Measurements from ENCODE around the gene GPX5.

Gene GPX5

DNA sequence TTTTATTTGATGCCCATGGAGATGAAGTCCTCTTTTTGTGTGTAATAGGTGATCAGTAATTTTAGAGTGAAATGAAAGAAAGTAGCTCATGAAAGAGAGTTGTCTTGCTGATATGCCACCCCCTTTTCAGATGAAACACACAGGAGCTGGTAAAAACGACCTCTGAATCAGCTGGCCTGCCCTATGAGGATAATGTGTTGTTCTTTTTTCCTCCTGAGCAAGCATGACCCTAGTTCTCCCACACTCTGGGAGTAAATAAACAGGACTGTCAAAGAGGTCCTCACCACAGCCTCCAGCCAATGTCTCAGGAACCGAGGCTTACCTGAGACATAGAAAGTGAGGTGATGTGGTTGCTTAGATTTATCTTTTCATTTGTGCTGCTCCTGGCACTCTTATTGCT lies 29.5 kb downstream of the GPX5 start:
- WGBS (ENCODE audit: insufficient coverage, insufficient read length): no CpG with 5 or more reads among the region's 2 CpGs
- Histone ChIP-seq H3K36me3 (ENCODE audit: control insufficient read depth, insufficient read depth, low read length) (no peaks in the 10 kb centered on the region; the same call in 1 of the 2 replicates), H3K4me1 (ENCODE audit: control insufficient read depth, insufficient read depth, low read length) (peaks cover 4% of the 10 kb centered on the region; the same call in 1 of the 2 replicates), H3K4me3 (ENCODE audit: low read length) (no peak overlapping the region), H3K9me3 (ENCODE audit: control insufficient read depth, insufficient read depth, low read length) (no peaks in the 10 kb centered on the region), H3K27ac (ENCODE audit: low read length) (no peak overlapping the region), H3K27me3 (ENCODE audit: control insufficient read depth, insufficient read depth, low read length) (no peaks in the 10 kb centered on the region)
- DNase-seq (ENCODE audit: low read depth, low spot score): no peak

DNA sequence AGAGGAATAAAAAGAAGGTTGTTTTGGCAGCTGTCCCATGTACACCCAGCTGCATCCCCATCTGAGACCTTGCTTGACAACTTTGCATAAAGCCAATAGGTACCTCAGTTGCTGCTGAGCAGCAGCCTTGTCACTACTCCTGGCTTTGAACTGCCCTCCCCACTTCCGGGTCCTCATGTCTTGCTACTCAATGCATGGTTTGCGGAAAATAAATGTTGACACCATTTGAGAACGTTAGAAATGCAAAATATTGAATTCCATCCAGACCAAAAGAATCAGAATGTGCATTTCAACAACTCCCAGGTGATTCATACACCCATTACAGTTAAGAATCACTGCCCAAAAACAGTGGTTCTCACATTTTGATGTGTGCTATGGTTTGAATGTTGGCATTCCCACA lies 32.9 kb downstream of the GPX5 start:
- Histone ChIP-seq H3K27ac (ENCODE audit: low read length) (no peak overlapping the region), H3K4me3 (ENCODE audit: low read length) (no peak overlapping the region), H3K4me1 (ENCODE audit: control insufficient read depth, insufficient read depth, low read length) (peaks cover 4% of the 10 kb centered on the region; the same call in 1 of the 2 replicates), H3K27me3 (ENCODE audit: control insufficient read depth, insufficient read depth, low read length) (no peaks in the 10 kb centered on the region), H3K9me3 (ENCODE audit: control insufficient read depth, insufficient read depth, low read length) (no peaks in the 10 kb centered on the region), H3K36me3 (ENCODE audit: control insufficient read depth, insufficient read depth, low read length) (no peaks in the 10 kb centered on the region; the same call in 1 of the 2 replicates)
- no peak for DNase-seq (ENCODE audit: low read depth, low spot score)
- no CpG with 5 or more reads among the region's 3 CpGs for WGBS (ENCODE audit: insufficient coverage, insufficient read length)

DNA sequence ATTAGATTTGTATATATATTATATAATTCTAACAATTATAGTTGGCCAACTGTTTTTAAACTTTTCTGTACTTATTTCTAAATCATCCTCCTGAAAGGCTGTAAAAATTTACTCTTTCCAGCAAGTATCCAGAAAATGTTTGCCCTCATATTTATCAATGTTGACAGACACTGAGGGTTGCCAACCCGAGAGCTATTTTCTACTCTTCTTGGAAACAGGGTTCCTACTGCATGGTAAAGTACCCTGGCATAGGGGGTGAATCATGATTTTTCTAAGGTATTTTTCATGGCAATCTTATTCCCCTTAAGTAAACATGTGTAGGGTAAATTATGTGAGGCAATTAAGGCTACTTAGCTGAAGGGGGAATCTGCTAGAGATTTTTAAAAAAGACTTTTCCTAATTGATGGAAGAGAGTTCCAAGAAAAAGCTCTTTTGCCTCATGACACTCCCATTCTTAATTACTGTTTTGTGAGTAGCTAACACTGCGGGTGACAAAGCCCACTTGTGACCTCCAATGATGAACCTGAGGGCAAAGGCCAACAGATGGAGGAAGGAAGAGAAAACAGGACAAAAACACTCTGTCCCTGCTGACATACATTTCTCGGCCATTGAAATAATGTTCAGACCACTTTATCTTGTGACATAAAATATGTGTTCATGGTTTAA lies 37.9 kb downstream of the GPX5 start:
- no peaks in the 10 kb centered on the region for H3K36me3 ChIP-seq (ENCODE audit: control insufficient read depth, insufficient read depth, low read length)
- no CpG with 5 or more reads among the region's 3 CpGs for WGBS (ENCODE audit: insufficient coverage, insufficient read length)
- H3K9me3 ChIP-seq (ENCODE audit: control insufficient read depth, insufficient read depth, low read length): no peaks in the 10 kb centered on the region
- DNase-seq (ENCODE audit: low read depth, low spot score): no peak
- H3K4me3 ChIP-seq (ENCODE audit: low read length): no peak overlapping the region
- no peaks in the 10 kb centered on the region for H3K4me1 ChIP-seq (ENCODE audit: control insufficient read depth, insufficient read depth, low read length)
- H3K27me3 ChIP-seq (ENCODE audit: control insufficient read depth, insufficient read depth, low read length): no peaks in the 10 kb centered on the region
- H3K27ac ChIP-seq (ENCODE audit: low read length): no peak overlapping the region

DNA sequence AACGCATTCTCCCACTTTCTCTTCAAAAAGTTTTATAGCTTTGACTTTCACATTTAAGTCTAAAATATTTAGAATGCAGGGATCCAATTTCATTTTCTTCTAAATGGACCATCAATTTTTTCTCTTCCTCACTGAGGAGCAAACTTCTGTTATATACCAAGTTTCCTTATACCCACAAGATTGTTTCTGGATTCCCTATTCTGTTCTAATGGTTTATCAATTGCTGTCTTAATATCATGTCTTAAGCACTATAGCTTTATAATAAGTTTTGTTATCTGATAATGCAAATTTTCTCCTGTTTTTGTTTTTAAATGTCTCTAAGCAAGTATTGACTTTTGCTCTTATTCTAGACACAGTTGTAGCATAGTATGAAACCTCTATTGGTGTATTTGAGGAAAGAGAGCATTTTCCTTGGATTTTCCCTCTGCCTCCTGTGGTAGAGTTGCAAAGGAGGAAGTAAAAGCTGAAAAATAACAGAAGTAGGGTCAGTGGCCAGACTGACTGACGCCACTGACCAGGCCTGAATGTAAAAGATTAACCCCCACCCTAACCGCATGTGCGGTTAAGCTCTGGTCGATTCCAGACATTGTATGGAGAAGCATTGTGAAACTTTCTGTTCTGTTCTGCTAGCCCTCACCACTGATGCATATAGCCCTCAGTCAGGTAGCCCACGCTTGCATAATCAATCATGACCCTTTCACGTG lies 40.3 kb downstream of the GPX5 start:
- no CpG with 5 or more reads among the region's 7 CpGs for WGBS (ENCODE audit: insufficient coverage, insufficient read length)

DNA sequence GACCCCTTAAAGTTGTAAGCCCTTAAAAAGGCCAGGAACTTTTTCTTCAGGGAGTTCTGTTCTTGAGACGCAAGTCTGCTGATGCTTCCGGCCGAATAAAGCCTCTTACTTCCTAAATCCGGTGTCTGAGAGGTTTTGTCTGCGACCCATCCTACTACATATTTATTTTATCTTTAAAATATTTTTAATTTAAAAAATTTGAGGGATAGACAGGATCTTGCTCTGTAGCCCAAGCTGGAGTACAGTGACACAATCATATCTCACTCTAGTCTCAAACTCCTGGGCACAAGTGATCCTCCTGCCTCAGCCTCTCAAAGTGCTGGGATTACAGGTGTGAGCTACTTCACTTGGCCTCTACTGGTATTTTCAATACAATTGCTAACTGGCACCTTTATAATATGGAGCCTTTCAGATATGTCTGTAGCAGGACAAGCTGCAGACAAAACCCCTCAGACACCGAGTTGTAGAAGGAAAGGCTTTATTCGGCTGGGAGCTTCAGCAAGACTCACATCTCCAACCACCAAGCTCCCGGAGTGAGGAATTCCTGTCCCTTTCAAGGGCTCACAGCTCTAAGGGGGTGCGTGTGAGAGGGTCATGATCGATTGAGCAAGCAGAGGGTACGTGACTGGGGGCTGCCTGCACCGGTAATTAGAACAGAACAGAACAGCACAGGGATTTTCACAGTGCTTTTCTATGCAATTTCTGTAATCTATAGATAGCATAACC lies 41.0 kb downstream of the GPX5 start:
- H3K27ac ChIP-seq (ENCODE audit: low read length): no peak overlapping the region
- H3K36me3 ChIP-seq (ENCODE audit: control insufficient read depth, insufficient read depth, low read length): no peaks in the 10 kb centered on the region
- WGBS (ENCODE audit: insufficient coverage, insufficient read length): no CpG with 5 or more reads among the region's 12 CpGs
- no peak overlapping the region for H3K4me3 ChIP-seq (ENCODE audit: low read length)
- no peaks in the 10 kb centered on the region for H3K9me3 ChIP-seq (ENCODE audit: control insufficient read depth, insufficient read depth, low read length)
- H3K4me1 ChIP-seq (ENCODE audit: control insufficient read depth, insufficient read depth, low read length): no peaks in the 10 kb centered on the region
- no peak for DNase-seq (ENCODE audit: low read depth, low spot score)
- H3K27me3 ChIP-seq (ENCODE audit: control insufficient read depth, insufficient read depth, low read length): no peaks in the 10 kb centered on the region

More for the DNA sequence above, 40.3 kb downstream of the GPX5 start:
- H3K4me3 ChIP-seq (ENCODE audit: low read length): no peak overlapping the region
- no peaks in the 10 kb centered on the region for H3K27me3 ChIP-seq (ENCODE audit: control insufficient read depth, insufficient read depth, low read length)
- H3K36me3 ChIP-seq (ENCODE audit: control insufficient read depth, insufficient read depth, low read length): no peaks in the 10 kb centered on the region
- no peaks in the 10 kb centered on the region for H3K9me3 ChIP-seq (ENCODE audit: control insufficient read depth, insufficient read depth, low read length)
- no peak for DNase-seq (ENCODE audit: low read depth, low spot score)
- no peaks in the 10 kb centered on the region for H3K4me1 ChIP-seq (ENCODE audit: control insufficient read depth, insufficient read depth, low read length)
- no peak overlapping the region for H3K27ac ChIP-seq (ENCODE audit: low read length)

DNA sequence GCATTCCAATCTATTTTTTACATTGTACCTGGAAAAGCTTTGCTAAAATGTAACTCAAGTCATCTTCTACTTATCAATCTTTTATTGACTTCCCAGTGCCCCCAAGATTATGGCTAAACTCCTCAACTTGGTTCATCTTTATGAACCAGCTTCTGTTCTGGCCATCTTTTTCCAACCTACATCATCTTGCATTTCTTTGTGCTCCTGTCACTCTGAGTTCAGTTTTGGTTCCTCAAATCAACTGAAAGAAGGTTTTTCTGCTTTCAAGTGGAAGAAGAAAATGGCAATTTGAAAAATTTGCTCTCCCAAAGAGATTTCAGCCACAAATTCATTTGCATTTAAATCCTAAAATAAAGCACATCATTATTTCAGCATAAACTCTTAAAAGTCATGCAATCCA lies 41.8 kb downstream of the GPX5 start:
- no peak for DNase-seq (ENCODE audit: low read depth, low spot score)
- Histone ChIP-seq H3K4me3 (ENCODE audit: low read length) (no peak overlapping the region), H3K27me3 (ENCODE audit: control insufficient read depth, insufficient read depth, low read length) (no peaks in the 10 kb centered on the region), H3K27ac (ENCODE audit: low read length) (no peak overlapping the region), H3K36me3 (ENCODE audit: control insufficient read depth, insufficient read depth, low read length) (no peaks in the 10 kb centered on the region), H3K9me3 (ENCODE audit: control insufficient read depth, insufficient read depth, low read length) (no peaks in the 10 kb centered on the region), H3K4me1 (ENCODE audit: control insufficient read depth, insufficient read depth, low read length) (no peaks in the 10 kb centered on the region)

DNA sequence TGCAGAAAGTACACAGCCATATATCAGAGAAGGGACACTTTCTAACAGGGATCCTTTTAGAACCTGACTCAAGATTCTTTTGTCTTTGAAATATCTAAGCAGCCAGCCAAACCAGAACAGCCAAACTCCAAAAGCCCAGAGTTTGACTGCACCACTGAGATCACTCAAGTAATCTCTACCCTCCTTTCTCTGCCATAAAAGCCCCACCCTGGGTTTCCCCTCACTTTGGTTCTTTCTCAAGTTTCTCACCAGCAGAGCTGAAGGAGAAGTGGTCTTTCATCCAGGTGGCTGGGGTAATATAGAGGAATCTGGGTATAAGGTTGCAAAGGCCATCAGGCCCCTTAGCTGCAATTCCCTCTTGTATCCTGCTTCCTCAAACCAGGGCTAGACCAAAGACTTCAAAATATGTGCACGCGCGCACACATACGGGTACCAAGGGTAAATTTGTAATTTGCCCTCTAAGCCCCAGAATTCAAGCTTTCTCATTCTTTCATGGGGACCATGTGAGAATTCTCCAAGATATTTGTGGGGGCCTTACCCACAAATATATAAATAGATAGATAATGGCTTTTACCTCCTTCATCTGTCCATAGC lies 42.9 kb downstream of the GPX5 start:
- H3K27me3 ChIP-seq (ENCODE audit: control insufficient read depth, insufficient read depth, low read length): no peaks in the 10 kb centered on the region
- DNase-seq (ENCODE audit: low read depth, low spot score): no peak

DNA sequence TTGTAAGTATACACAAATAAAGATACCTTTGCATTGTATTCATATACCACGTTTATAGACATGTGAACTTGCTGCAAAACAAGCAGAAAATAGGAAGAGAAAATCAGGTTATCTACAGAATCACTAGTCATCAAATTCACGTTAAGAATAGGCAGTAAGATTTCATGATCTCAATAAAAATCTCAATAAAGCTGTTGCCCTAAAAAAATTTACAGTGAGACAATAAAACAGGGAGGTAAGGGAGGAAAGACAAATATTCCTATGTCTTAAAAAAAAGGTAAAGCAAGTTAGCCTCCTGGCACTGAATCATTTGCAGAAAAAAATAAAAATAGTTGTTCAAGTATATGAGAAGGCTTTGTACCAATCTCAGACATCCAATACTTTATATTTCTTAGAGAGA lies 44.1 kb downstream of the GPX5 start:
- Histone ChIP-seq H3K9me3 (ENCODE audit: control insufficient read depth, insufficient read depth, low read length) (no peaks in the 10 kb centered on the region), H3K4me3 (ENCODE audit: low read length) (no peak overlapping the region), H3K36me3 (ENCODE audit: control insufficient read depth, insufficient read depth, low read length) (no peaks in the 10 kb centered on the region), H3K4me1 (ENCODE audit: control insufficient read depth, insufficient read depth, low read length) (no peaks in the 10 kb centered on the region), H3K27me3 (ENCODE audit: control insufficient read depth, insufficient read depth, low read length) (no peaks in the 10 kb centered on the region), H3K27ac (ENCODE audit: low read length) (no peak overlapping the region)
- WGBS (ENCODE audit: insufficient coverage, insufficient read length): no CpG with 5 or more reads among the region's 2 CpGs
- no peak for DNase-seq (ENCODE audit: low read depth, low spot score)

More for the DNA sequence above, 42.9 kb downstream of the GPX5 start:
- H3K4me1 ChIP-seq (ENCODE audit: control insufficient read depth, insufficient read depth, low read length): no peaks in the 10 kb centered on the region
- no peaks in the 10 kb centered on the region for H3K9me3 ChIP-seq (ENCODE audit: control insufficient read depth, insufficient read depth, low read length)
- H3K36me3 ChIP-seq (ENCODE audit: control insufficient read depth, insufficient read depth, low read length): no peaks in the 10 kb centered on the region
- no peak overlapping the region for H3K27ac ChIP-seq (ENCODE audit: low read length)
- no peak overlapping the region for H3K4me3 ChIP-seq (ENCODE audit: low read length)
- no CpG with 5 or more reads among the region's 4 CpGs for WGBS (ENCODE audit: insufficient coverage, insufficient read length)

DNA sequence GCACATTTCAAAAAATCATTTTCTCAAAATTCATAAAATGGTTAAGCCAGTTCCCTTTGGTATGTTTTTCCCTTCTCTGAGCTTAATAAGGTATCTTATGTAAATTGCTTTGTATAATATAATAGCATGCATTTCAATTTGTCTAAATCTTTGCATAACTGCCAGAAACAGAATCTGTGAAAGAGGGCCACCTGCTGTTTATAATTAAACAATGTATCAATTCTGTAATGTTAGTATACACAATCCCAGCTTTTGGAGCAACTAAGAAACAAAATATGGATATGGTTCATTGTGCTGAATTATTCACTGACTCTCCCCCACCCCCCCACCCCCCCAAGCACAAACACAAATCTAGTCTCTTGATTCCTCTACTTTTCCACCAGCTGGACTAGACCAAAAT lies 54.8 kb downstream of the GPX5 start:
- Histone ChIP-seq H3K36me3 (ENCODE audit: control insufficient read depth, insufficient read depth, low read length) (no peaks in the 10 kb centered on the region), H3K9me3 (ENCODE audit: control insufficient read depth, insufficient read depth, low read length) (no peaks in the 10 kb centered on the region), H3K4me3 (ENCODE audit: low read length) (no peak overlapping the region), H3K27ac (ENCODE audit: low read length) (no peak overlapping the region), H3K27me3 (ENCODE audit: control insufficient read depth, insufficient read depth, low read length) (no peaks in the 10 kb centered on the region), H3K4me1 (ENCODE audit: control insufficient read depth, insufficient read depth, low read length) (no peaks in the 10 kb centered on the region)
- DNase-seq (ENCODE audit: low read depth, low spot score): no peak

DNA sequence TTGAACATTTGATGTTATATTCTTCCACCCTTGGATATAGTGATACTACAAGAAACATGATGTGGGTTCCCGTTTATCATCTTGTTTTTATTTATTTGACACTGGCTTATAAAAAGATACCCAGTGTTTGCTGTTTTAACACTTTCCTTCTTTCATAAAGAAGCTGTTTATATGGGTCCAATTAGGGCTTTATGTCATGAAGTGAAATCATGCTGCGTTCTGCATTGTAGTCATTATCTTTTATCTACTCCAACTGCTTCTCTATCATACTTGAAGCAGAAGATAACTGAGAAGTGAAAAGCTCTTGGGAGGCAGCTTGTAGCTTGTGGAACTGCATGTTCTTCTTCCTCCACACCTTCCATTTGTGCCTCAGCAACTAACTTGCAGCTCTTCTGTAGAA lies 57.8 kb downstream of the GPX5 start:
- Histone ChIP-seq H3K4me3 (ENCODE audit: low read length) (no peak overlapping the region), H3K27ac (ENCODE audit: low read length) (no peak overlapping the region), H3K4me1 (ENCODE audit: control insufficient read depth, insufficient read depth, low read length) (no peaks in the 10 kb centered on the region), H3K9me3 (ENCODE audit: control insufficient read depth, insufficient read depth, low read length) (no peaks in the 10 kb centered on the region), H3K27me3 (ENCODE audit: control insufficient read depth, insufficient read depth, low read length) (no peaks in the 10 kb centered on the region), H3K36me3 (ENCODE audit: control insufficient read depth, insufficient read depth, low read length) (no peaks in the 10 kb centered on the region)
- DNase-seq (ENCODE audit: low read depth, low spot score): no peak
- no CpG with 5 or more reads among the region's 2 CpGs for WGBS (ENCODE audit: insufficient coverage, insufficient read length)
